Prostate gland (tissue), 2 donors: Measurements from ENCODE around the gene DNAJB4.

Source experiments
- POLR2AphosphoS5 ChIP-seq: sonication (generic); formaldehyde crosslinking; IDR thresholded peaks from one replicate; pipeline ENCODE4 v1.6.1; 2017; ENCODE audit warnings: antibody characterized with exemption
- TF ChIP-seq, protein P1 (sequence below), 4 experiments: fragments of 200-600 bp in 2 of 4; fragments of 450-650 bp in 2 of 4; sonication (generic) in 2 of 4; IDR thresholded peaks; 1 replicate in 3 of 4; 2 replicates in 1 of 4; pipeline ENCODE4 v1.5.1; 2016 to 2019; ENCODE audit warnings: antibody characterized with exemption in 4 of 4, mild to moderate bottlenecking in 2 of 4, moderate library complexity in 2 of 4

DNA sequence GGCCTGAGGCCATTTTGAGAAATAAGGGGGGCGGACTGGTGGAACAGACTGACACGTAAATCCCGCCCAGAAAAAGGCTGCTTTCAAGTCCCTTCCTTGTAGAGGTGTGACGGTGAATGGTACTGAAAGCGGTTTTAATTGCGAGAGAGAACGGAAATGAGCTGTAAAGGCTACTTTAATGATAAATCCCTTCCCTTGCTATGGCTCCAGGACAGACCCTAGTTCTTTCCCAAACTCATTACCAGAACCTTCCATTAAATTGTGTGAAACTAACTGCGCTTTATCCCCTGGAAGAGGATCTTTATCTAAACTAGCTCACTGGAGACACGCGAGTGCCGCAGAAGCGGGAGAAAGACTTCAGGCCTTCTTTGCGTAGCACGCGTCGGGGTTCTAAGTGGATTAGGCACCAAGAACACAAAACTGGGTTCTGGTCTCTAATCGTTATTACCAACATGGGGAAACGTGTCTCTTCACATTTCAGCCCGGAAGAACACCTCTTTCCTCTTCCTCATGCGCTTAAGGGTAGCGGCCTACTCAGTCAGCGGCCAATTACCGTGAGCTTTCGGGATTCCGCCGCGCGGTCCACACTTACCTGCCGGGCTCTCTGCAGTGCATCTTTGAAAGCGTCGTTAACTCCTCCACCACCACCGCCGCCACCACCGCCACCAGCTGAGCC, 26.3 kb upstream of the DNAJB4 start:
- TF ChIP-seq, protein P1, sequence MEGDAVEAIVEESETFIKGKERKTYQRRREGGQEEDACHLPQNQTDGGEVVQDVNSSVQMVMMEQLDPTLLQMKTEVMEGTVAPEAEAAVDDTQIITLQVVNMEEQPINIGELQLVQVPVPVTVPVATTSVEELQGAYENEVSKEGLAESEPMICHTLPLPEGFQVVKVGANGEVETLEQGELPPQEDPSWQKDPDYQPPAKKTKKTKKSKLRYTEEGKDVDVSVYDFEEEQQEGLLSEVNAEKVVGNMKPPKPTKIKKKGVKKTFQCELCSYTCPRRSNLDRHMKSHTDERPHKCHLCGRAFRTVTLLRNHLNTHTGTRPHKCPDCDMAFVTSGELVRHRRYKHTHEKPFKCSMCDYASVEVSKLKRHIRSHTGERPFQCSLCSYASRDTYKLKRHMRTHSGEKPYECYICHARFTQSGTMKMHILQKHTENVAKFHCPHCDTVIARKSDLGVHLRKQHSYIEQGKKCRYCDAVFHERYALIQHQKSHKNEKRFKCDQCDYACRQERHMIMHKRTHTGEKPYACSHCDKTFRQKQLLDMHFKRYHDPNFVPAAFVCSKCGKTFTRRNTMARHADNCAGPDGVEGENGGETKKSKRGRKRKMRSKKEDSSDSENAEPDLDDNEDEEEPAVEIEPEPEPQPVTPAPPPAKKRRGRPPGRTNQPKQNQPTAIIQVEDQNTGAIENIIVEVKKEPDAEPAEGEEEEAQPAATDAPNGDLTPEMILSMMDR (IDR thresholded peaks at IDR 0.05), result no peak
- peak; percentile 66 for TF ChIP-seq POLR2AphosphoS5
